Glomerular visceral epithelial cell (primary cell): ENCODE data around the gene CACNA2D3.
A peak's percentile ranks its signal among the peaks of the same experiment; 100 is the strongest.

Source experiments
- DNase-seq: peaks from one replicate; pipeline ENCODE4 v3.0.0-alpha.2; 2016; ENCODE audit errors: extremely low spot score

CACNA2D3 gene

DNA sequence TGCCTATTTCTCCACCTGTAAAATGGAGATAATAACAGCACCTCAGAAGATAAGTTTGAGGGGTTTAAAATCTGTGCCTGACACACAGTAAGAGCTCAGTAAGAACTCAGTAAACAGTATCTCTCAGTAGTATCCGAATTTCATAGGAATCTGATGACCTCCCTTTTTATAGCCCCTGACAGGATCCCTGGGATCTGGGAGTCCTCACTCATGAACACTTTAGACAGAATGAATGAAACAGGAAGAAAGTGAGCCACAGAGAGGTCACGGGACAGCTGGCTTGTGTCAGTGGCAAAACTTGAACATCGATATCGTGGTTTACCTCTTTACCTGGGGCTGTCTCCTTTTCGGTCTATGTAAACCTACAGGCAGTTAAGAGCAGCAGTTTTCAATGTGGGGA lies 754.3 kb downstream of the CACNA2D3 start:
- DNase-seq: no peak

GRCh38 chr3:54877730-54878129 lies 755.4 kb downstream of the CACNA2D3 start:
- no peak for DNase-seq

DNA sequence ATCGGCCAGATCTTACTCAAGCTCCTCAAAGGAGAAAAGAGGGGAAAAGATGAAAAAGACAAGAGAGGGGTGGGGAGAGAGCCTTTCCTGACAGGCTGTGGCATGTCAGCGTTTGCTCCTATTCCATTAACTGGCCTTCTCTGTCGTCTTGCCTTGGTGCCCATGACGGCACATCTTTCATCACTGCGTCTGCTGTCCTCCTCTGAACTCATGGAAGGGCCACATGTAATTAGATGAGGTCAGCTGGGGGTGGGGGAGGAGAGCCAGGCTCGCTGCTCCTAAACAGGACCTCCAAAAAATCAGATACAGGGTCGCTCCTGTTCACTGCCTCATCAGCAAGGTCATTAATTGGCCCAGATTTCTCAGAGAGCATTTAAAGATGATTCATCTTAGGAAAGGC lies 755.8 kb downstream of the CACNA2D3 start:
- DNase-seq: no peak

- peak; percentile 79 for DNase-seq
Measured at GRCh38 chr3:54882129-54882833, 759.9 kb downstream of the CACNA2D3 start.

GRCh38 chr3:54888162-54888561 lies 765.8 kb downstream of the CACNA2D3 start:
- DNase-seq: no peak

DNA sequence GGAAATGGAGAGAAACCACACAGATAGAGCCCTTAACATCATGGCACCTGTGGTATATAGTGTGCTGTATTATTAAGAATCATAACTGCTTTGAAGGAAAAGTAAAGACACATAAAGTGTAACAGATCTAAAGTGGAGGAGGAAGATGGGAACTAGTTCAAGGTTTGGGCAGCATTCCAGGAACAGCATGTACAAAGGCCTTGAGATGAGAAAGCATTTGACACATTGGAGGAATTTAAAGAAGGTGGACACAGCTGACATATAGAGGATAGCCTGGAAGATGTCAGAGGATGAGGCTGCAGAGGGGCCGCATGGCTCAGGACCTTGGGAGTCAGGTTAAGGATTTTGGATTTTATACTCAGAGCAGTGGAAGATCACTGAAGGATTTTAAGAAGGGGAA lies 766.5 kb downstream of the CACNA2D3 start:
- DNase-seq: no peak

DNA sequence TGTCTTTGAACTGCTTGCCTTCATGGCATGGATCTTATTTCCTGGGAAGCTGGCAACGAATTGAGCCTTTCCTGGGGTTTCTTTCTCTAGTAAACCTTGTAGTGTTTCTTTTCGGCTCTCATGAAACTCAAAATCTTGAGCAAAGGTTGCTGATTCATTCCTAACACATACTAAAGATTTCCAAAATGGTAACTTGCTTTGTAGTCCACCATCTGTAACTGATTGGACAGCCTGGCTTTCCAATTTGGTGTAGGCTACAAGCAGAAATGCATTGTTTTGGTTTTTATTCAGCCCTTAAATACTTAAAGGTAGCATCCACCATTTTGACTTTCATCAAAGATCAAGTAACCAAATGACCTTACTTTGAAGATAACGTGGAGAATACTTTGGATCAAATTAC lies 767.4 kb downstream of the CACNA2D3 start:
- DNase-seq: no peak

- DNase-seq: peak; percentile 93
Measured at GRCh38 chr3:54891540-54891897, 769.2 kb downstream of the CACNA2D3 start.

- no peak for DNase-seq
Measured at GRCh38 chr3:54892168-54892567, 769.8 kb downstream of the CACNA2D3 start.

DNA sequence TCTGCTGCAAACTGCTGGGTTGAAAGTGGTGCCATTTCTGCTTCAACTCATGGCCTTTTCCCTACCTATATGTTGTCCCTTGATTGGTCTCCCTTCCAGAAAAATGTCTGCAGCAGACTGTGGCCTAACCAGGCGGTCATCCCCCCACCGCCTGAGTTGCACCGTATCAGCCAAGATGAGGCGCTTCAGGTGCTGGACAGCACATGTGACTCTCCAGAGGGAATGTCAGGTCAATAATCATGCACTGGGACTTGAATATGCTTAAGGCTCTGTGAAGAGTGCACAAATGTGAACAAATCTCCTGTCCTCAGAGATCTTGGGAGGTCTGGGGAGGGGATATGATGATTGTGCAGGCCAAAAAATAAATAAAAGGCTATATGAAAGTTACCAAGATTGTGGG lies 773.3 kb downstream of the CACNA2D3 start:
- no peak for DNase-seq

- peak; percentile 29 for DNase-seq
Measured at GRCh38 chr3:54897028-54897711, 774.8 kb downstream of the CACNA2D3 start.

- no peak for DNase-seq
Measured at GRCh38 chr3:54899273-54899672, 776.9 kb downstream of the CACNA2D3 start.

- DNase-seq: peak; percentile 42
Measured at GRCh38 chr3:54900838-54901591, 778.7 kb downstream of the CACNA2D3 start.

DNA sequence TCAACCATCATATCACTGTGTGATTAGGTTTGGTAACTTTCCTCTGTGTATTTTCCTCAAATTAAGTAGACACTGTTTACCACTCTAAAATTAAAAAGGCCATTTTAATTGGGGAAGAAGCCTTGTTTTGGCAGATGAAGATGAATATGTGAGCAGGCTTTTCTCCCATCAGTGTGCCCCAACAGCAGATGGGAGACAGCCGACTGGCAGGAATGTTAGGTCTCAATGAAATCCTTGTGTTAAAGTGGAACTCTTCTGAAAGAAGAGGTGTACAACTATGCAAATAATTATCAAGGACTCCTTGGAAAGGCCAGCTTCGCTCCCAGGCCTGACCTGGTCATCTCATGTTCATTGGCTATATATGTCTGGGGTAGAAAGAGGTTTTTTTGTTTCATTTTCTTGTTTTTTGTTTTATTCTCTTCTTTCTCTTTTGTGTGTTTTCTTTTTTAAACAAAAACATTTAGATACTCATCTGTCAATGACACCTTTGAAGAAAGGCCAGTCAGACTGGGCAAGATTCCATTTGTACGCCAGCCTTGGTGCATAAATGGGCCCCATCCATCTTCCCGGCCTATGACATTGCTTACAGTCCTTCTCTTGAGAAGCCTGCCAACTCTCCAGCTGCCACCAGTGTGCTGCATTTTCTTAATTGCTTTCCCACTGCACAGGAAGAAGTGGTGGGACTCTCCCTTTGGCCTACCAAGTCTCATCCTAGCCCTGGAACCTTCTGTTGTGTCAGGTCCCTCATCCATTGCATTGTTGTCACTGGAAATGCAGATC lies 779.7 kb downstream of the CACNA2D3 start:
- no peak for DNase-seq

GRCh38 chr3:54905261-54905888 lies 783.0 kb downstream of the CACNA2D3 start:
- peak; percentile 37 for DNase-seq

- no peak for DNase-seq
Measured at GRCh38 chr3:54905920-54906319, 783.6 kb downstream of the CACNA2D3 start.

DNA sequence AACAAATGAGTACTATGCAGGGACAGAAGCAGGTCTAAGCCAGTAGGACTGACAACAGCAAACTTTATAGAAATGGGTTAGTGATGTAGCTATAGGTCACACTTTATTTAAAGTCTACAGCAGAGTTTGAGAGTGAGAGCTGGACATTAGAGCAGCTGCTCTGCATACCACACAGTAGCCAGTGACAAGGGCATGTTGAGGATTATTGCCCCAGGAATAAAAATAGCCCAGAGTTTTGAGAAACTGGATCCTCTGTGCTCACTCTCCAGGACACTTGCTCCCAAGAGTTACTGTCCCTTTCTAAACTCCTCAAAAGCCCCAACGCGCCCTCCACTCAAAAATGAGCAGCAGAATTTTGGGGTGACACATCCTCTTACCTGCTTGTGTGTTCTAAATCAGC lies 784.4 kb downstream of the CACNA2D3 start:
- DNase-seq: no peak

DNA sequence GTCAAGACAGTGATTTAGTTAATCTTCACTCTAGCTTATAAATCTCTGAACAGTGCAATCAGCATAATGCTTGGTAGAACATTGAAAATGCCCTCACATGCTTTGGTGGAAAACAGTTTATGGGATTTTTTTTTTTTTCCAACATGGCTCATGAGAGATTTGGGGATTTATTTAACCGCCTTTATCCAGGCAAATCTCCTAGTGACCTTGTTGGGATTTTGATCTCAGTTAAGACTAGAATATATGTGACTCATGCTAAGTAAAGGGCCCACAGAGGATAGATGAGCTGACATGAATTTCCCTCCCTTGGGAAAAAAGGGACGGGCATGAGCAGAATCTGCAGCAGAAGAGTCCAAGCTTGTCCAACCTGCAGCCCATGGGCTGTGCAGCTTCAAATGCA lies 786.8 kb downstream of the CACNA2D3 start:
- DNase-seq: no peak

DNA sequence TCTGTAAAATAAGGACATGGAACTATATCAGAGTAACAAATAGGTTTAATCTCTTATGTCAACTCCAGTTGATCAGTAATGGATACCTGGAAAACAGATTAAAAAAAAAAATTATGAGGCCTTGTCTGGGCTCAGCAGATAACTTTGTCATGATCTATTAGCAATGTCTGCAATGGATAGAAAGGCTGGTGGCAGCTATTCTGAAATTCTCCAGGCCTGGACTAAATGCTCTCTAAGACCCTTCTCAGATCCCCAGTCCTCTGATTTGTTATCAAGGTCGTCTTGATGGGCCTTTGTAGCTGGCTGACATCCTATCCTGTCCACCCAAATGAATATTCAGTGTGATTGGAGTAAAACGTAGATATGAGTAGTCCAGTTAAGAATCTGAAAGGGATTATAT lies 791.8 kb downstream of the CACNA2D3 start:
- DNase-seq: no peak

DNA sequence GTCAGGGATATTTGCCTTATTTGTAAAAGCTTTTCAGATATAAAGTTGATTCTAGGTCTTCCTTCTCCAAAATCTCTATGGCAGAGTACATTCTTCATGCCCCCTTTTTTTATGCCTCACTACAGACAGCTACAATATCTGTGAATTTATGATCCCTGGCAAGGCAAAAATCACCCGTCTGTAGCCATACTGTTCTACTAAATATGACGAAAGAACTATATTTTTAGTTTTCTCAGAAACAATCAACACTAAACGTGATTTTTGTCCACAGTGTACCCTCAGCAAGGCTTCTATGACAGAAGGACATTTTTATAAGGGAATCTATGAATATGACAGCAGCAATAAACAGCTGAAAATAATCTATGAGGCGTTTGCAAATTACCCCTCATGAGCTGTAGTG lies 792.8 kb downstream of the CACNA2D3 start:
- no peak for DNase-seq

GRCh38 chr3:54915976-54916375 lies 793.6 kb downstream of the CACNA2D3 start:
- no peak for DNase-seq

- no peak for DNase-seq
Measured at GRCh38 chr3:54916732-54917131, 794.4 kb downstream of the CACNA2D3 start.
